Endodermal cell (in vitro differentiated cells): ENCODE measurements around the gene CHST7. TPM values are rescaled to one million over a fixed set of nuclear protein-coding genes. Genes with fewer than 3 reads are reported as not detected.

Experiments used
- DNase-seq: peaks from one replicate; pipeline ENCODE4 v3.0.0-alpha.2; 2017
- H3K27ac ChIP-seq: 2 replicates; pipeline ENCODE4 v1.5.1; 2013; ENCODE audit warnings: mild to moderate bottlenecking, low read depth, low read length, moderate library complexity
- H3K27me3 ChIP-seq: 2 replicates; pipeline ENCODE4 v1.6.1; 2013; ENCODE audit warnings: mild to moderate bottlenecking, low read length, moderate library complexity; ENCODE audit not compliant: insufficient read depth, control insufficient read depth, poor library complexity, severe bottlenecking
- H3K36me3 ChIP-seq: 2 replicates; pipeline ENCODE4 v1.7.0; 2013; ENCODE audit warnings: mild to moderate bottlenecking, low read length, moderate library complexity; ENCODE audit not compliant: control insufficient read depth, insufficient read depth
- H3K4me1 ChIP-seq: one replicate; pipeline ENCODE4 v1.7.0; 2013; ENCODE audit warnings: low read length; ENCODE audit not compliant: control insufficient read depth, insufficient read depth
- H3K4me3 ChIP-seq: 2 replicates; pipeline ENCODE4 v1.5.1; 2013; ENCODE audit warnings: mild to moderate bottlenecking, low read length, moderate library complexity
- H3K9ac ChIP-seq: 2 replicates; pipeline ENCODE4 v1.6.1; 2013; ENCODE audit warnings: mild to moderate bottlenecking, low read length, moderate library complexity; ENCODE audit not compliant: poor library complexity, severe bottlenecking; ENCODE audit errors: extremely low read depth
- H3K9me3 ChIP-seq: 2 replicates; pipeline ENCODE4 v1.6.1; 2013; ENCODE audit warnings: mild to moderate bottlenecking, low read length, moderate library complexity; ENCODE audit not compliant: control insufficient read depth
- H3K27ac Mint-ChIP-seq: 2 replicates; pipeline ENCODE4 v1.8.0; 2020; ENCODE audit warnings: mixed read lengths
- H3K27me3 Mint-ChIP-seq: 2 replicates; pipeline ENCODE4 v1.8.0; 2021; ENCODE audit warnings: mild to moderate bottlenecking, mixed read lengths; ENCODE audit not compliant: insufficient read depth
- H3K36me3 Mint-ChIP-seq: 2 replicates; pipeline ENCODE4 v1.8.0; 2020; ENCODE audit warnings: low read depth, mixed read lengths
- H3K4me1 Mint-ChIP-seq: 2 replicates; pipeline ENCODE4 v1.8.0; 2020; ENCODE audit warnings: mixed read lengths
- H3K4me3 Mint-ChIP-seq: 2 replicates; pipeline ENCODE4 v1.8.0; 2020; ENCODE audit warnings: mild to moderate bottlenecking, moderate library complexity, mixed read lengths
- H3K9me3 Mint-ChIP-seq: 2 replicates; pipeline ENCODE4 v1.8.0; 2020; ENCODE audit warnings: mild to moderate bottlenecking, mixed read lengths
- WGBS, 2 experiments: methylation state at CpG; one replicate each; pipeline versions ENCODE4 v1.1.5 to v1.1.7; 2013; ENCODE audit warnings: missing lambda C conversion rate in 2 of 2, mixed read lengths in 1 of 2; ENCODE audit not compliant: insufficient coverage in 1 of 2, insufficient read length in 1 of 2; 5-methylcytosine and 5-hydroxymethylcytosine counted together
- total RNA-seq, 2 donors: library from RNA; stranded (reverse); fragmentation: NEBNext Ultra II Directional in 1 of 2; extraction: Animal tissue kit (Norgen Biotek cat#: 25700) in 1 of 2; gene quantifications; 2 replicates in 1 of 2; 3 replicates in 1 of 2; pipeline ENCODE4 v1.2.1, GENCODE V29; 2021
- TF ChIP-seq, protein P1 (sequence below): fragments of 200-600 bp; sonication (generic); conservative IDR thresholded peaks from 2 replicates; pipeline ENCODE4 v1.5.0; 2021; ENCODE audit warnings: antibody characterized with exemption, mild to moderate bottlenecking

CHST7 gene
- total RNA-seq, 2 donors from 2014 or later = 1.6 to 4.2 TPM

DNA sequence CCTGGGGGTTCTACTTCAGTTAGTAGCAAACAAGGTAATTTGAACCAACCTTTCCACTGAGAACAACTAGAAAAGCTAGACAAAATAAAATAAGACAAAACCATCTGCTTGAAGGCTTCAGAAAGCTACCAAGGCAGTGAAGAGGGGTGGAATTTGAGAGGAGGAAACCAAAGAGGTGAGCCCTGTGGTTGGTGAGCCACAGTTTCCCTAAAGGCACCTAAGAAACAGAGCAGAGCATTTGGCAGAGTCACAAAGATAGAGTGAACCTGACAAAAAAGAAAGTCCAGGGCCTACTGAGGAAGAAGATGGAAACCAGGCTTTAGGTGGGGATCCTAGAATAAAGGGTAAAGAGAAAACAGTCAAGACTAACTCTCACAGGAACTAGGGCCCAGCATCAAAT, 44.3 kb downstream of the CHST7 start:
- peaks cover 64% of the 10 kb centered on the region for H3K9me3 Mint-ChIP-seq

DNA sequence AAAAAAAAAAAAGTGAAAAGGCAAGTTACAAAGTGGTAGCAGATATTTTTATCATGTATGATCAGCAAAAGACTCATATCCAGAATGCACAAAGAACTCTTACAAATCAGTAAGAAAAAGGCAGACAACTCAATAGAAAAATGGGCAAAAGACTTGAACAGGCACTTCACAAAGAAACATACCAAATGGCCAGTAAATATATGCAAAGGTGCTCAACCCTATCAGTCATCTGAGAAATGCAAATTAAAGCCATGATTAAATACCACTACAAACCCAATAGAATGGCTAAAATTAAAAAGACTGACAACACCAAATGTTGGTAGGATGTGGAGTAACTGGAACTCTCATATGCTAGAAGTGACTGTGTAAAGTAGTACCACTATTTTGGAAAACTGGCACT, 45.4 kb downstream of the CHST7 start:
- no peak for DNase-seq
- H3K27me3 ChIP-seq = no peaks in the 10 kb centered on the region

More for the DNA sequence above, 44.3 kb downstream of the CHST7 start:
- Histone ChIP-seq H3K27ac (no peak overlapping the region), H3K36me3 (peaks cover 35% of the 10 kb centered on the region), H3K9ac (no peak overlapping the region), H3K4me1 (no peaks in the 10 kb centered on the region), H3K27me3 (no peaks in the 10 kb centered on the region), H3K9me3 (peaks cover 10% of the 10 kb centered on the region), H3K4me3 (no peak overlapping the region)
- no peak for DNase-seq
- Mint-ChIP-seq H3K4me1 (no peaks in the 10 kb centered on the region), H3K36me3 (peaks cover 52% of the 10 kb centered on the region), H3K4me3 (no peak overlapping the region), H3K27me3 (no peaks in the 10 kb centered on the region), H3K27ac (no peak overlapping the region)
- TF ChIP-seq, protein P1, sequence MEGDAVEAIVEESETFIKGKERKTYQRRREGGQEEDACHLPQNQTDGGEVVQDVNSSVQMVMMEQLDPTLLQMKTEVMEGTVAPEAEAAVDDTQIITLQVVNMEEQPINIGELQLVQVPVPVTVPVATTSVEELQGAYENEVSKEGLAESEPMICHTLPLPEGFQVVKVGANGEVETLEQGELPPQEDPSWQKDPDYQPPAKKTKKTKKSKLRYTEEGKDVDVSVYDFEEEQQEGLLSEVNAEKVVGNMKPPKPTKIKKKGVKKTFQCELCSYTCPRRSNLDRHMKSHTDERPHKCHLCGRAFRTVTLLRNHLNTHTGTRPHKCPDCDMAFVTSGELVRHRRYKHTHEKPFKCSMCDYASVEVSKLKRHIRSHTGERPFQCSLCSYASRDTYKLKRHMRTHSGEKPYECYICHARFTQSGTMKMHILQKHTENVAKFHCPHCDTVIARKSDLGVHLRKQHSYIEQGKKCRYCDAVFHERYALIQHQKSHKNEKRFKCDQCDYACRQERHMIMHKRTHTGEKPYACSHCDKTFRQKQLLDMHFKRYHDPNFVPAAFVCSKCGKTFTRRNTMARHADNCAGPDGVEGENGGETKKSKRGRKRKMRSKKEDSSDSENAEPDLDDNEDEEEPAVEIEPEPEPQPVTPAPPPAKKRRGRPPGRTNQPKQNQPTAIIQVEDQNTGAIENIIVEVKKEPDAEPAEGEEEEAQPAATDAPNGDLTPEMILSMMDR = no peak

DNA sequence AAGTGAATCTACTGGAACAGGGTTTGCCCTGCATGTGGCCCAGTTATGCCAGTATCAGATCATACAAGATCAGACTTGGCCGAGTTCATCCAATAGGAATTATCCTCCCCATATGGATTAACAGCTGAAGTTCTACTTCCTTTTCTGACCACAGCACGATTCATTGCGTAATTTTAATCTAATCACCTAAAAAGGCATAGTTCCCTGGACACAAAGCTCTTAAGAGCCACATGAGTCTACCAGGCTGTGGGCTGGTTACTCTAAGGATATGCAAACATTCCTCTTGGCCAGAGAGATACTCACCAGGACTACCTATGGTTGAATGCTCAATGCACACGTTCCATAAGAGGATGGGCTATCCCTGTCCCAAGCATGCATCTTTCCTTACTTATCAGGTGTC, 46.9 kb downstream of the CHST7 start:
- Mint-ChIP-seq H3K36me3 (peaks cover 45% of the 10 kb centered on the region), H3K4me3 (no peak overlapping the region), H3K27ac (no peak overlapping the region), H3K4me1 (no peaks in the 10 kb centered on the region), H3K9me3 (peaks cover 57% of the 10 kb centered on the region), H3K27me3 (no peaks in the 10 kb centered on the region)
- no peak overlapping the region for H3K9ac ChIP-seq
- peaks cover 10% of the 10 kb centered on the region for H3K9me3 ChIP-seq
- H3K27ac ChIP-seq = no peak overlapping the region
- no peak for DNase-seq
- H3K4me1 ChIP-seq = no peaks in the 10 kb centered on the region
- no peak overlapping the region for H3K4me3 ChIP-seq
- H3K36me3 ChIP-seq = peaks cover 28% of the 10 kb centered on the region
- 99 to 100% methylated on average over 3 to 4 of the region's 4 CpGs for WGBS, 2 experiments
- H3K27me3 ChIP-seq = no peaks in the 10 kb centered on the region
- TF ChIP-seq, protein P1 = no peak

More for the DNA sequence above, 45.4 kb downstream of the CHST7 start:
- H3K9ac ChIP-seq = no peak overlapping the region
- Mint-ChIP-seq H3K27ac (no peak overlapping the region), H3K36me3 (peaks cover 45% of the 10 kb centered on the region), H3K4me1 (no peaks in the 10 kb centered on the region), H3K4me3 (no peak overlapping the region), H3K27me3 (no peaks in the 10 kb centered on the region), H3K9me3 (peaks cover 61% of the 10 kb centered on the region)
- H3K4me3 ChIP-seq = no peak overlapping the region
- peaks cover 10% of the 10 kb centered on the region for H3K9me3 ChIP-seq
- H3K4me1 ChIP-seq = no peaks in the 10 kb centered on the region
- H3K27ac ChIP-seq = no peak overlapping the region
- TF ChIP-seq, protein P1 = no peak
- H3K36me3 ChIP-seq = peaks cover 28% of the 10 kb centered on the region
